Trophoblast cell (in vitro differentiated cells and primary cell): ENCODE results near the gene ZNF566.

Source experiments
- DNase-seq, 2 donors: peaks; one replicate each; pipeline ENCODE4 v3.0.0-alpha.2; 2016
- H2AFZ ChIP-seq: 2 replicates; pipeline ENCODE4 v1.6.1; 2013; ENCODE audit warnings: low read length, moderate library complexity, mild to moderate bottlenecking; ENCODE audit not compliant: insufficient read depth, poor library complexity
- H2AK5ac ChIP-seq: 2 replicates; pipeline ENCODE4 v1.6.1; 2013; ENCODE audit warnings: mild to moderate bottlenecking, low read length
- H2BK120ac ChIP-seq: 2 replicates; pipeline ENCODE4 v1.6.1; 2013; ENCODE audit warnings: low read length, mild to moderate bottlenecking, moderate library complexity; ENCODE audit not compliant: insufficient read depth, poor library complexity
- H2BK12ac ChIP-seq: 2 replicates; pipeline ENCODE4 v1.6.1; 2013; ENCODE audit warnings: mild to moderate bottlenecking, low read length, moderate library complexity
- H2BK5ac ChIP-seq: 2 replicates; pipeline ENCODE4 v1.6.1; 2013; ENCODE audit warnings: low read length, low read depth, moderate library complexity, mild to moderate bottlenecking; ENCODE audit not compliant: poor library complexity
- H3K14ac ChIP-seq: 2 replicates; pipeline ENCODE4 v1.6.1; 2013; ENCODE audit warnings: mild to moderate bottlenecking, low read length
- H3K18ac ChIP-seq: 2 replicates; pipeline ENCODE4 v1.6.1; 2013; ENCODE audit warnings: mild to moderate bottlenecking, low read length
- H3K23ac ChIP-seq: 2 replicates; pipeline ENCODE4 v1.6.1; 2013; ENCODE audit warnings: low read length
- H3K27ac ChIP-seq: 2 replicates; pipeline ENCODE4 v1.5.1; 2013; ENCODE audit warnings: low read depth, mild to moderate bottlenecking, inconsistent platforms, low read length, moderate library complexity
- H3K27me3 ChIP-seq: 2 replicates; pipeline ENCODE4 v1.6.1; 2013; ENCODE audit warnings: inconsistent platforms, mild to moderate bottlenecking, low read length, moderate library complexity; ENCODE audit not compliant: insufficient read depth
- H3K36me3 ChIP-seq, 2 experiments: 1 replicate in 1 of 2; 2 replicates in 1 of 2; pipeline ENCODE4 v1.6.1; 2013; ENCODE audit warnings: low read length in 2 of 2, mild to moderate bottlenecking in 2 of 2, moderate library complexity in 1 of 2; ENCODE audit not compliant: insufficient read depth in 2 of 2, control insufficient read depth in 1 of 2
- H3K4ac ChIP-seq: 2 replicates; pipeline ENCODE4 v1.6.1; 2013; ENCODE audit warnings: low read depth, mild to moderate bottlenecking, low read length, moderate library complexity
- H3K4me1 ChIP-seq, 2 experiments: 1 replicate in 1 of 2; 2 replicates in 1 of 2; pipeline ENCODE4 v1.6.1; 2013; ENCODE audit warnings: low read length in 2 of 2, mild to moderate bottlenecking in 2 of 2, moderate library complexity in 1 of 2; ENCODE audit not compliant: insufficient read depth in 2 of 2, control insufficient read depth in 1 of 2
- H3K4me2 ChIP-seq: 2 replicates; pipeline ENCODE4 v1.6.1; 2013; ENCODE audit warnings: inconsistent platforms, mild to moderate bottlenecking, low read length, moderate library complexity
- H3K4me3 ChIP-seq: 2 replicates; pipeline ENCODE4 v1.5.1; 2013; ENCODE audit warnings: mild to moderate bottlenecking, low read depth, low read length, inconsistent platforms
- H3K79me1 ChIP-seq: one replicate; pipeline ENCODE4 v1.6.1; 2013; ENCODE audit warnings: low read length
- H3K79me2 ChIP-seq: 2 replicates; pipeline ENCODE4 v1.6.1; 2013; ENCODE audit warnings: low read length, mild to moderate bottlenecking; ENCODE audit not compliant: control insufficient read depth, insufficient read depth, poor library complexity
- H3K9ac ChIP-seq: 2 replicates; pipeline ENCODE4 v1.6.1; 2013; ENCODE audit warnings: mild to moderate bottlenecking, low read length
- H3K9me3 ChIP-seq: 2 replicates; pipeline ENCODE4 v1.6.1; 2013; ENCODE audit warnings: low read depth, mild to moderate bottlenecking, control low read depth, inconsistent platforms, low read length; ENCODE audit not compliant: insufficient read depth
- H4K12ac ChIP-seq: 2 replicates; pipeline ENCODE4 v1.6.1; 2013; ENCODE audit warnings: low read depth, mild to moderate bottlenecking, low read length, moderate library complexity
- H4K8ac ChIP-seq: 2 replicates; pipeline ENCODE4 v1.6.1; 2013; ENCODE audit warnings: low read depth, mild to moderate bottlenecking, low read length, moderate library complexity
- H4K91ac ChIP-seq: one replicate; pipeline ENCODE4 v1.6.1; 2013; ENCODE audit warnings: low read depth, mild to moderate bottlenecking, low read length, moderate library complexity
- WGBS: extraction: QIAGEN DNeasy Blood & Tissue Kit; methylation state at CpG from one replicate; pipeline ENCODE4 v1.1.7; 2013; ENCODE audit warnings: missing lambda C conversion rate; ENCODE audit not compliant: insufficient read length, insufficient coverage; ENCODE audit errors: extremely low coverage; 5-methylcytosine and 5-hydroxymethylcytosine counted together

The ZNF566 gene

GRCh38 chr19:36527341-36527740, 38.0 kb upstream of the ZNF566 start:
- Histone ChIP-seq H4K12ac (no peak overlapping the region), H2AK5ac (no peak overlapping the region), H3K27ac (no peak overlapping the region), H3K23ac (no peak overlapping the region), H3K4me2 (peak overlapping the region; percentile 96), H2BK12ac (no peak overlapping the region), H3K36me3 (peaks cover 3 to 7% of the 10 kb centered on the region in 2 experiments), H3K9ac (peak overlapping the region; percentile 71), H2BK5ac (no peak overlapping the region), H3K79me1 (peaks cover 8% of the 10 kb centered on the region), H2BK120ac (no peak overlapping the region), H4K8ac (no peak overlapping the region), H3K14ac (no peak overlapping the region), H3K27me3 (no peaks in the 10 kb centered on the region), H3K18ac (no peak overlapping the region), H3K9me3 (peaks cover 3% of the 10 kb centered on the region), H3K79me2 (peaks cover 6% of the 10 kb centered on the region), H3K4ac (peak overlapping the region; percentile 91), H3K4me3 (no peak overlapping the region), H4K91ac (no peak overlapping the region), H3K4me1 (peaks cover 4 to 9% of the 10 kb centered on the region in 2 experiments), H2AFZ (no peak overlapping the region)
- peak; percentile 2 to 13 for DNase-seq
- WGBS = no CpG with 5 or more reads among the region's 5 CpGs

- Histone ChIP-seq H3K14ac (no peak overlapping the region), H3K23ac (no peak overlapping the region), H3K36me3 (peaks cover 9 to 10% of the 10 kb centered on the region in 2 experiments), H3K4me2 (peak overlapping the region; percentile 25), H3K27me3 (no peaks in the 10 kb centered on the region), H3K4me3 (no peak overlapping the region), H4K12ac (no peak overlapping the region), H3K18ac (no peak overlapping the region), H3K4ac (no peak overlapping the region), H2BK12ac (no peak overlapping the region), H3K9ac (no peak overlapping the region), H3K79me1 (peaks cover 8% of the 10 kb centered on the region), H2BK120ac (no peak overlapping the region), H4K91ac (no peak overlapping the region), H3K27ac (no peak overlapping the region), H4K8ac (no peak overlapping the region), H3K4me1 (peaks cover 4 to 9% of the 10 kb centered on the region in 2 experiments), H2AK5ac (no peak overlapping the region), H3K79me2 (peaks cover 6% of the 10 kb centered on the region), H2BK5ac (no peak overlapping the region), H2AFZ (no peak overlapping the region), H3K9me3 (peaks cover 3% of the 10 kb centered on the region)
- no CpG with 5 or more reads among the region's 5 CpGs for WGBS
- DNase-seq = no peak
Observed at GRCh38 chr19:36526581-36526980, 37.2 kb upstream of the ZNF566 start.

DNA sequence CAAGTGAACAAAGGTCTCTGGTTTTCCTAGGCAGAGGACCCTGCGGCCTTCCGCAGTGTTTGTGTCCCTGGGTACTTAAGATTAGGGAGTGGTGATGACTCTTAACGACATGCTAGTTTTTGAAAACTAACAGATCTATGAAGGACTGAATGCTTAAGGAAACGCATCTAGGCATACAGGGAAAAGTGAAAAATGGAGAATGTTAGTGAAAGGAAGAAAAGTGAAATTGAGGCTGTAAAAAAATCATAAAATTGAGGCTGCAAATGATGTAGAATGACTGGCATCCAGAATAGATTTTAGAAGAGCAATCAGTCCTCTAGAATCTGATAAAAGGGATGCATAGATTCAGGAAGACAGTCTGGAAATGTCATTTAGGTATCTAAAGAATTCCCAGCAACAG, 35.3 kb upstream of the ZNF566 start:
- Histone ChIP-seq H2AFZ (no peak overlapping the region), H3K36me3 (peaks cover 14 to 18% of the 10 kb centered on the region in 2 experiments), H3K4me1 (peaks cover 4 to 9% of the 10 kb centered on the region in 2 experiments), H3K14ac (no peak overlapping the region), H2BK120ac (no peak overlapping the region), H4K12ac (no peak overlapping the region), H2BK12ac (no peak overlapping the region), H3K9ac (no peak overlapping the region), H3K9me3 (peaks cover 3% of the 10 kb centered on the region), H3K4me2 (no peak overlapping the region), H3K79me2 (peaks cover 6% of the 10 kb centered on the region), H3K27me3 (no peaks in the 10 kb centered on the region), H4K8ac (no peak overlapping the region), H2BK5ac (no peak overlapping the region), H3K18ac (no peak overlapping the region), H2AK5ac (no peak overlapping the region), H4K91ac (no peak overlapping the region), H3K23ac (no peak overlapping the region), H3K4me3 (no peak overlapping the region), H3K79me1 (peaks cover 8% of the 10 kb centered on the region), H3K4ac (no peak overlapping the region), H3K27ac (no peak overlapping the region)
- DNase-seq = no peak
- WGBS = no CpG with 5 or more reads among the region's 4 CpGs

- no peak overlapping the region for H2BK120ac ChIP-seq
- H3K79me2 ChIP-seq = no peaks in the 10 kb centered on the region
- H4K12ac ChIP-seq = no peak overlapping the region
- DNase-seq = no peak
- no peak overlapping the region for H2AFZ ChIP-seq
- H4K8ac ChIP-seq = no peak overlapping the region
- no peak overlapping the region for H3K23ac ChIP-seq
- H3K4ac ChIP-seq = no peak overlapping the region
- no peak overlapping the region for H2AK5ac ChIP-seq
- H3K4me1 ChIP-seq = no peaks in the 10 kb centered on the region
- H3K9ac ChIP-seq = no peak overlapping the region
- peaks cover 18% of the 10 kb centered on the region for H3K9me3 ChIP-seq
- H3K36me3 ChIP-seq = peaks cover 23 to 36% of the 10 kb centered on the region in 2 experiments
- no peak overlapping the region for H4K91ac ChIP-seq
- no CpG with 5 or more reads among the region's 2 CpGs for WGBS
- no peak overlapping the region for H3K4me3 ChIP-seq
- no peak overlapping the region for H3K18ac ChIP-seq
- H2BK12ac ChIP-seq = no peak overlapping the region
- no peak overlapping the region for H2BK5ac ChIP-seq
- H3K79me1 ChIP-seq = no peaks in the 10 kb centered on the region
- no peak overlapping the region for H3K14ac ChIP-seq
- H3K4me2 ChIP-seq = no peak overlapping the region
- H3K27ac ChIP-seq = no peak overlapping the region
- H3K27me3 ChIP-seq = no peaks in the 10 kb centered on the region
Observed at GRCh38 chr19:36514012-36514612, 24.8 kb upstream of the ZNF566 start.
